Measurements from ENCODE around the gene NES.
A peak's percentile ranks its signal among the peaks of the same experiment; 100 is the strongest.

The NES gene

GRCh38 chr1:156662005-156662799 lies 15.0 kb downstream of the NES start:
- no peak for DNase-seq

- no peak for DNase-seq
These were observed 16.5 kb downstream of the NES start for GRCh38 chr1:156660752-156661112.

- peak; percentile 58 for DNase-seq
These were observed 17.0 kb downstream of the NES start for GRCh38 chr1:156659988-156660751.

- DNase-seq = no peak
These were observed 17.6 kb downstream of the NES start for GRCh38 chr1:156659661-156659987.

- DNase-seq = no peak
These were observed 18.1 kb downstream of the NES start for GRCh38 chr1:156658945-156659574.

- no peak for DNase-seq
These were observed 18.7 kb downstream of the NES start for GRCh38 chr1:156658496-156658895.

GRCh38 chr1:156657741-156658319 lies 19.4 kb downstream of the NES start:
- DNase-seq = no peak

- DNase-seq = peak; percentile 32
These were observed 20.1 kb downstream of the NES start for GRCh38 chr1:156656806-156657740.

GRCh38 chr1:156655904-156656516 lies 21.2 kb downstream of the NES start:
- DNase-seq = no peak

- no peak for DNase-seq
These were observed 21.9 kb downstream of the NES start for GRCh38 chr1:156655151-156655903.

- no peak for DNase-seq
These were observed 22.5 kb downstream of the NES start for GRCh38 chr1:156654700-156655099.

- no peak for DNase-seq
These were observed 24.2 kb downstream of the NES start for GRCh38 chr1:156652992-156653355.

- no peak for DNase-seq
These were observed 24.8 kb downstream of the NES start for GRCh38 chr1:156652131-156652991.

- DNase-seq = no peak
These were observed 28.3 kb downstream of the NES start for GRCh38 chr1:156648951-156649350.

GRCh38 chr1:156648496-156648895 lies 28.7 kb downstream of the NES start:
- DNase-seq = no peak

GRCh38 chr1:156647351-156647750 lies 29.9 kb downstream of the NES start:
- DNase-seq = no peak

- no peak for DNase-seq
These were observed 30.4 kb downstream of the NES start for GRCh38 chr1:156646738-156647211.

- no peak for DNase-seq
These were observed 31.5 kb downstream of the NES start for GRCh38 chr1:156645666-156646065.

GRCh38 chr1:156645056-156645455 lies 32.2 kb downstream of the NES start:
- DNase-seq = no peak

GRCh38 chr1:156644640-156645039 lies 32.6 kb downstream of the NES start:
- DNase-seq = no peak

All from NCI-H2029 treated with DMSO at 0.1 percent for 48 hours (cell line).